GM21515 (cell line): ENCODE results near the gene DYNC1LI1.
"Not testable (repeated sequence)": the region's sequence is repeated elsewhere in the genome, so short reads cannot be mapped to it uniquely, and the experiment has no call there.

Experiments
- ATAC-seq: cut with Tn5 transposase; IDR thresholded peaks from one replicate; pipeline ENCODE4 v1.9.1; 2021; ENCODE audit not compliant: unreplicated experiment

Gene DYNC1LI1

DNA sequence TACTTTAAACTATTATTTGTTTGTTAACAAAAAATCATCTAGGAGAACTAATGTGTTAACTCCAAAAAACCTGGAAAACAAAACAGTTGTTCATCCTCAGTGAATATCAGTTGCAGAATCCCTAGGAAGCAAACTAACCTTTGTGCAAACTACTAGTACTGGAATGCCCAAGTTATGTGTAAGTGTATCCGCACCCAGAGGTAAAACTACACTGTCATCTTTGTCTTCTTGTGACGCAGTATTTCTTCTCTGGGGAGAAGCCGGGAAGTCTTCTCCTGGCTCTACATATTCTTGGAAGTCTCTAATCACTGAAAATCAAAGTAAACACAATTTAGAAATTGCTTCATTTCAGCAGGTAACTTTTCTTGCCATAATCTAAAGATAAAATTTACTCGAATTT is 29.8 kb downstream of the DYNC1LI1 start:
- no peak for ATAC-seq

DNA sequence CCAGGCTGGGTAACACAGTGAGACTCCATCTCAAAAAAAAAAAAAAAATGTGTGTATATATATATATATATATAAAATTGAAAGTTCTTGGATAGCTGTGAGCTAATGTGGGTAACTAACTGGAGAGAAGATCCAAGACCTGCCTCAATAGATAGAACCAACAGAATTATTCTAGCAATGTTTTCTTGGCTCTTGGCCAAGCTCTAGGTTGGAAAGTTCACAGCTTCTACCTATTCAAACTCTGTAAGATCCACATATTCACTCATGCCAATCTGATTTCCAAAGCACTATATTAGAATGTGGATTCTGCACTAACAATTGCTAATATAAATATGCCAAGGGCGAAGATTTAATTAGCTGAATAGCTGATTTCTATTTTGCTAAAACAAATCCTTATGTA is 38.2 kb downstream of the DYNC1LI1 start:
- no peak for ATAC-seq

DNA sequence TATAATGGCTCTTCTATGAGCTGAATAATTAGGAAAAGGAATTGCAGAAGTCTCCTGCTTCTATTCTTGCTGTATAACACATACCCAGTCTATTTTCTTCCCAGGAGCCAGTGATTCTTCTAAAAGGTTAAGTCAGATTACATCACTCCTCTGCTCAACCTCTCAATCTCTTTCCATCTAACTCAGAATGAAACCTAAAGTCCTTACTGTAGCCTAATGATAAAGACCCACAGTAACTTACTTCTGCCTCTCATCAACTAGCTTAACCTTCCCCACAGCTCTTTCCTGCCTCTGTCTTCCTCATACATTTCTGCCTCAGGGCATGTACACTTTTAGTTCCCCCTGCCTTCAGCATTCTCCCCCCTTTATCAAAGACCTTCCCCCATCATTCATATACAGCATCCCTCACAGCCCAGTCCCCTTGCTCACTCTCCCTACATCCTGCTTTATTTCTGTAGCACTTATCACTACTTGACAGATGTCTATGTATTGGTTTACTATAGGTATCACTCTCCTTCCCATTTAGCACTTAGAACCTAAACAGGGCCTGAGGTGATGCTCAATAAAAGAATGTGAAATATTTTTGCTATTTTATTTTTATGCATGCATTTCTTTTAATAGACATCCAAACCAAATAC is 39.5 kb downstream of the DYNC1LI1 start:
- ATAC-seq: no peak

DNA sequence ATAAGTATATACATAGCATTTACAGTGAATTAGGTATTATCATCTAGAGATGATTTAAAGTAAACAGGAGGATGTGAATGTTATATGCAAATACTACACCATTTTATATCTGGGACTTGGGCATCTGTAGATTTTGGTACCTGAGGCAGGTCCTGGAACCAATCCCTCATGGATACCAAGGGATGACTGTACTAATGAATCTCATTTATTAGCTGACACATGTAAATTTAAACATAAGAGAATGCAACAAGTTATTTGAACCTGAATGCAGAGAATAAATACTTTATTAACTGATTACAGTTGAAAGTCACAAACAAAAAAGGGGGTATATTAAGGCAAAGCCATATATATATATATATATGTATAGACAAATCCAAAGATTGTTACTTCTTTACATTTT is 44.9 kb downstream of the DYNC1LI1 start:
- ATAC-seq: no peak

DNA sequence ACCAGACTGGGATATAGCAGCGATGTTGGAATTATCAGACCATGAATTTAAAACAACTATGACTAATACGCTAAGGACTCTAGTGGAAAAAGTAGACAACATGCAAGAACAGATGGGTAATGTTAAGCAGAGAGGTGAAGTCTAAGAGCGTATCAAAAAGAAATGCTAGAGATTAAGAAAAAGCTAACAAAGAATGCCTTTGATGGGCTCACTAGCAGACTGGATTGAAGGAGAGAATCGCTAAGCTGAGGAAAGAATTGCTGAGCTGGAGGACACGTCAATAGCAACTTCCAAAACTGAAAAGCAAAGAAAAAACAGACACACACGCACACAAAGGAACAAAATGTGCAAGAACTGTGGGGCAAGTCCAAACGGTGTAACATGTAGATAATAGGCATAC is 48.0 kb downstream of the DYNC1LI1 start:
- no peak for ATAC-seq

DNA sequence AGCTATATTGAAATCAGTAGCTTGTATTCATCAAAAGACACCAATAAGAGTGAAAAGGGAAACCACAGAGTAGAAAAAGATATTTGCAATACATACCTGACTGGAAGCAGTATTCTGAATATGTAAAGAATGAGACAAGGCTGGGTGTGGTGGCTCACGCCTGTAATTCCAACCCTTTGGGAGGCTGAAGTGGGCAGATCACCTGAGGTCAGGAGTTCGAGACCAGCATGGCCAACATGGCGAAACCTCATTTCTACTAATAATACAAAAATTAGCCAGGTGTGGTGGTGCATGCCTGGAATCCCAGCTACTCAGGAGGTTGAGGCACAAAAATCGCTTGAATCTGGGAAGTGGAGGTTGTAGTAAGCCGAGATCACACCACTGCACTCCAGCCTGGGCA is 51.7 kb downstream of the DYNC1LI1 start:
- ATAC-seq: not testable (repeated sequence)

DNA sequence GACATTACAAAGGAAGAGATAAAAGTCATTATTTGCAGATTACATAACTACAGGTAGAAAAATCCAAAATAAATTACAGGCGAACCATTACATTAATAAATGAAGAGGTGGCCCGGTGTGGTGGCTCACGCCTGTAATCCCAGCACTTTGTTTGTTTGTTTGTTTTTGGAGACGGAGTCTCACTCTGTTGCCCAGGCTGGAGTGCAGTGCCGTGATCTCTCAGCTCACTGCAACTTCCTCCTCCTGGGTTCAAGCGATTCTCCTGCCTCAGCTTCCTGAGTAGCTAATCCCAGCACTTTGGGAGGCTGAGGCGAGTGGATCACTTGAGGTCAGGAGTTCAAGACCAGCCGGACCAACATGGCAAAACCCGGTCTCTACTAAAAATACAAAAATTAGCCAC is 53.9 kb downstream of the DYNC1LI1 start:
- ATAC-seq: peak; percentile 31

DNA sequence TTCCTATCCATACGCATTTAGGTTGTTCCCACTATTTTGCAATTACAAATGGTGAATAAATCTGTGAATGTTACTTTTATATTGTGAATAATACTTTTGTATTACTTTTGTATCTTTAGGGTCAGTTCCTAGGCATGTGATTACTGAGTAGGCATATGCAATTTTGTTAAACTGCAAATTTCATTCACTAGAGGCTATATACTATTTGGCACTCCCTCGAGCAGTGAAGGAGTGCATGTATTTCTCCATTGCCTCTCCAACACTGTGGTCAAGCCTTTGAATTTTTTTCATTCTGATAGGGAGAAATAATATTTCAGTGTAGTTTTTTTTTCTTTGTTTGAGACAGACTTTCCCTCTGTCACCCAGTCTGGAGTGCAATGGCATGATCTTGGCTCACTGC is 59.7 kb downstream of the DYNC1LI1 start:
- ATAC-seq: no peak

DNA sequence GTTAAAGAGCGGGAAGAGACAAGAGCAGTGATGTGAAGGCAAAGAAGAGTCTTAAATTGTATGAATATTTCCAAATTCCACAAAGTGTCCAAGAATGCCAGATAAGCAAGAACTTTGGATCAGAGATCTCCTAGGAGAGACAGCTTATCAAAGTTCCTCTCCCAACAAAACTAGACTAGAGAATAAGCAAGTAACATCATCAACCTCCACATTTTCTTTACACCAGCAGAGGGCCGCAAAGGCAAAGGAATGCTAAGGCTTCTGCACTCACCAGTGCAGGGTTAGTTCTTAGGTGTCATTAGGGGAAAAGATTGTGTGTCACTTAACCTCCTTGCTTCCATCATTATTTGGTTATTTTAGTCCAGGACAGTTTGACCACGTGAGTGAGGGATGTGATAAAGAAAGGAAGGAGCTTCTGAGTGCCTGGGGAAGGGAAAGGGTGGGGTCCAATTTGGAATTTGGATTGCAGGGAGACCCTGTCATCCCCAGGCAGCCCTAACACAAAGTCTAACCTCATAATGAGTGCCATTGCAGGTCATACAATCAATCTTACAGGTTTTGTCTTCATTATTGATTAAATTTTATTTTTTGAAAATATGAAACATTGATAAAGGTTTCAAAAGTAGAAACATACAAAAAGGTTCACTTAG is 60.5 kb downstream of the DYNC1LI1 start:
- peak; percentile 84 for ATAC-seq

DNA sequence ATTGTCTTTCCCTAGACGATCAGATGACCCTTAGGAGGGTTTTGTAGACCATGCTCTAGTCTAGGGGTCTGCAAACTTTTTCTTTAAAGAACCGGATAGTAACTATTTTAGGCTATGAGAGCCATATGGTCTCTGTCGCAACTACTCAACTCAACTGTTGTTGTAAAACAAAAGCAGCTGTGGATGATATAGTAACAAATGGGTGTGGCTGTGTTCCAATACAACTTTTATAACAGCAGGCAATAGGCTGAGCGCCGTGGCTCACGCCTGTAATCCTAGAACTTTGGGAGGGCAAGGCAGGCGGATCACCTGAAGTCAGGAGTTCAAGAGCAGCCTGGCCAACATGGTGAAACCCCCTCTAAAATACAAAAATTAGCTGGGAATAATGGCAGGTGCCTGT is 61.9 kb downstream of the DYNC1LI1 start:
- no peak for ATAC-seq

DNA sequence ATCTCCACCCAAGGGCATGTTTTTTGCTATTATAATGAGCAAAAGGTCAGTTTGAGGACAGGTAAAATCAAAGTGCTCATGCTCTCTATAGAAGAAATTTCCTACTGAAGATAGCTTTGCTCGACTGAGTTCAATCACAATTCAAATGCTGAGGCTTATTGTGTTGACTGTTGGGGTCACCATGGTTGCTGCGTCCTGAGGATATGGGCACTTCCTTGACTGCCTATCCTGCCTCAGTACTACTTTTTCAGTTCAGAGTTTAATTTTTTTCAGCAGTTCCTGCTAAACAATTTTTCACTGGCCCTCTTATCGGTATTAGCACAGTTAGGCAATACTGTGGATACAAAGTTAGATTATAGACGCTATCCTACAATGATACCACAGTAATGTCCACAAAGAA is 64.2 kb downstream of the DYNC1LI1 start:
- no peak for ATAC-seq

DNA sequence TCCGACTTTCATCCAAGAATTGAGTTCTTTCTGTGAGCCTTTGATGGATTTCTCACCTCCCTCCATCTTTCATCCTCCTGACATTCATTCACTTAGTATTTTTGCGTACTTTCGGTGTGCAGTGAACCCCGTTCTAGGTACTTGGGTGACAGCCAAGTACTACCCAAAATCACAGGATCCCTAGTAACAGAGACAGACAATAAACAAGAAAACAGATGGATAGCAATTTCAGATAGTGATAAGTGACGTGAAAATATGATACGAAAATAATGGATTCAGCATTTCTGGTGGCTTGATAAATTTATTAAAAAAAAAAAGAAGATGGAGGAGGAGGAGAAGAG is 67.7 kb downstream of the DYNC1LI1 start:
- peak; percentile 18 for ATAC-seq

DNA sequence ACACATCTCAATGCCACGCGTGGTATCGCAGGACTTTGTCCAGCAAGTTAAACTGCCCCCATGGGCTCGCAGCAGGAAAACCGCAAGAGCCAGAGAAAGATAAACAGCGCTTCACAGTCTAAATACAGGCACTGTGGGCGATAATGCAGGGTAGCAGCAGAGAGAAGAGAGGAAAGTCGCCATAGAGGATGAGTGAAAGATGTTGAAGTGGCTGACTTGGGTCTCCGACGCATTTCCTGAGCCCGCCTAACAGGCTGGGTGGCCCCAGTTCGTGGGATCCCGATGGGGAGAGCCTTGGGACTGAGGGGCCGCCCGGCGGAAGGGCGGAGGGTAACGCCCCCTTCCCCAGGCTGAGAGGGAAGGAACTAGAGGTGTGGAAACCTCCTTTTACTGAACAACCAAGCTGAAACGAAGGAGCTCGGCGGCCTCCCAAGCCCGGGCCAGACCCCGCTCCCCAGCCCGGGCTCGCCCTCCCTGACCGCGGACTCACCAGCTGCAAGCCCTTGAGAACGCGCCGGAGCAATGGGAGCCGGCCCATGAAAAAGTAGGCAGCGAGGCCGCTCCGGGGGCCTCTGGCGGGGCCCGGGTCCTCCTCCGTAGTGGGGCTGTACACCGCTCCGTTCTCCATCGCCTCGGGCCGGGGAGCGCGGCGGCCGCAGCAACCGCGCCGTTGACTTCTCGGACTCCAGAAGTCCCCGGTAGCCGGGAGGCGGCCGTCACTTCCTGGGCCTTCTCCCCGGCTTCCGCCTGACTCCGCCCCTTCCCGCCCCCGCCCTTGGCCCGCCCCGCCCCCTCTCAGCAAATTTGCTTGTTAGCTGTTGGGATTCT is 68.3 kb downstream of the DYNC1LI1 start, which contains the start of gene CMTM6:
CMTM6 (minus strand) TSS at position 735 of the 828 bp plus-strand sequence; CDS start at position 628, 107 bp downstream.
- ATAC-seq: peak; percentile 76

DNA sequence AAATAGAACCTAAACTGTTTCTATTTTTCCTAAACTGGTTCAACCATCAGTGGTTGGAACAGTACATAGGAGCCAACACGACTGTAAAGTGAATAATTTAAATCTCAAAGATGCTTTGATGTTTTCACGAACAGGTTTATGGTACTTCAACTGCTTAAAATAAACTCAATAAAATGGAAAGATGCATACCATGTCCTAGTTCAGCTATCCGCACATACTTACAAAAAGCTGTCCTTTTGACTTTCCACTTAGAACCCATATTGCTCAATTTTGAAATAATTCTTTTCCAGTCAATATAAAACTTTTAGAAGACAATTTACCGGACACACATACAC is 68.9 kb downstream of the DYNC1LI1 start:
- ATAC-seq: peak; percentile 1

DNA sequence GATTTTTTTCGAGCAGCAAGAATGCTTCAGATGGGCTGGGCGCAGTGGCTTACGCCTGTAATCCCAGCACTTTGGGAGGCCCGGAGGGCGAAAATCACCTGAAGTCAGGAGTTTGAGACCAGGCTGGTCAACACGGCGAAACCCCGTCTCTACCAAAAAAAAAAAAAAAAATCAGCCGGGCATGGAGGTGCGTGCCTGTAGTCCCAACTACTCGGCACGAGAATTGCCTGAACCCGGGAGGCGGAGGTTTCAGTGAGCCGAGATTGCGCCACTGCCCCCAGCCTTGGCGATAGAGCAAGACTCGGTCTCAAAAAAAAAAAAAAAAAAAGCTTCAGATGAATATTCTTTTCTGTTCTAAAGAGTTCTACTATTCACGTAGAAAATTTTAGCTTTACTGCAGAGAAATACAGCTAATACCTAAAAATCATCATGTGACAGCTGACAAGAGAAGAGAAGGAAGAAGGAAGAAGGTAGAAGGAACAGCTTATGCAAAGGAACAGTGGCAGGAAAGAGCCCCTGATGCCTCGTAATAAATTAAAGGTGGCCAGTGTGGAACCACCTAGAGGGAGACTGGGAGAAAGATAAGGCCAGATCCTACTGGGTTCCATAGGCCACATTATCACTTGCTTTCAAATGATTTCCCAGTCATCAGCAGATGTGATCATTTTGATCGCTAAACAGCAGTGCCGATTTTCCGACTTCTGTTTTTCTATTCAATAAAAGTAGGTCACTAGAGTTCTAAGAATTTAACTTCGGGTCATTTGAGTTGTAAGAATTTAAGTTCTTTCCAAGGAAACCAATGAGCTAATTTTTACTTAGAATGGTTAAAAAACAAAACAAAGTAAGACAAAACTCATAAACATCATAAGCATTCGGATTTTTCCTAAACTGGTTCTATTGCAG is 69.5 kb downstream of the DYNC1LI1 start:
- no peak for ATAC-seq

DNA sequence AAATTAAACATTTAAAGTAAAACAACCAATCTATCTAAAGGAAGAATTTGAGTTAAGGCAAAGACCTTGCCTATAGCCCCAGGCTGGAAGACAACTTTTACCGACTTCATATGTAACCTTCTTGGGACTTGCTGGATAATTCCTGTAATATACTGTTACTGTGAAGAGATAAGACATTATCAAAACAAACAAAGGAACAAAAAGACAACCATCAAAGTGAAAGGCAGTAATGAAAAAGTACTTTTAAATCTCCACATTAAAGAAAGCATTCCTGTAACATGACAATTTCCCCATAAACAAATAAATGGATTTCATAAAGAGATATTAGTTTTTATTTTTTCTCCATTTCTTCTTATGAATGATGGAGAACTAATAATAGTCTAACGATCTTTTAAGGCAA is 70.4 kb downstream of the DYNC1LI1 start:
- ATAC-seq: no peak

DNA sequence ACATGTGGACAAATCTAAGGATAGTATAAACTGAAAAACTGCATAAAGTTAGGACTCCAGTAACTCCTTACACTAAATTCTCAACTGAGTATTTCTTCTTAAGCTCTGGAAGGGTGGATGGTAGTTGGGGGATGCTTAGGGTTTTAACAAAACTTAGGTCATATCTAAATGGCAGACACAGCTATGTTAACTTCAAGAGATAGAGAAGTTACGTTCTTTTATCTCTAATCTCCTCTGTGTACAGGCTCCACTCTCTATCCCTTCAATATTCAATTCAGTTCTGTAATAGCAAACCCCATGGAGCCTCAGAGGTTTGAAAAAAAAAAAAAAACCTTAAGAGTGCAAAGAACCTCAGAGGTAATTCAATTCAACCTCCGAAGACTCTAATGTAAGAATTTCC is 71.1 kb downstream of the DYNC1LI1 start:
- no peak for ATAC-seq

DNA sequence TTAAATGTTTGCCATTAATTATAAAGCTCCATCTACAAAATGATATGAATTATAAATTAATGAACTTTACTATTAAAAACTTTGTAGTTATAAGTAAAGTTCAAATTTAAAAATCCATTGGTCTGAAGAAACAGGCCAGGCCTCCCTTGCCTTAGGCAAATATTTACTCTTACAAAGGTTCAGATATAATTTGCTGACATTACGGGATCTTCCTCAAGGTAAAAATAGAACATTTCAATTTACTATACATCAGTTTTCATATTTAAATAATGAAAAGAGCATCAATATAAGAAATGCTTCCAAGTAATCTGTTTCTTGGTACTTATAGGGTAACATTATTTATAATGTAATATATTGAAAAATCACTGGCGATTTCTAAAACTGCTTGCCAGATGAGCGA is 71.7 kb downstream of the DYNC1LI1 start:
- no peak for ATAC-seq

DNA sequence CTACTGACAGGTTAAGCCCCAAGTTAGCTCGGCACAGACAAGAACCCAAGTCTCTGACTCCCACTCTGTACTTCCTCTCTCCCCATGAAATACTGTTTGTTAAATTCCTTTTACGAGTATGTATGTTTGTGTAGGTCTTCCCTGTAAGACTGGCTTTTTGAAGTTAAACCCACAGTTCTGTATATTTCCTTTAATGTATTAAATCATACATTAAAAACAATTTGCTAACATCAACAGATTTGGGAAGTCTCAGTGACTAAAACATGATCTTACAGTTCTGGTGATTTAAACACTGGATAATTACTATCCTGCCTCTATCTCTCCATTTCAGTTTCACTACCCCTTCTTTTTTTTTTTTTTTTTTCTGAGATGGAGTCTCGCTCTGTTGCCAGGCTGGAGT is 72.4 kb downstream of the DYNC1LI1 start:
- no peak for ATAC-seq

DNA sequence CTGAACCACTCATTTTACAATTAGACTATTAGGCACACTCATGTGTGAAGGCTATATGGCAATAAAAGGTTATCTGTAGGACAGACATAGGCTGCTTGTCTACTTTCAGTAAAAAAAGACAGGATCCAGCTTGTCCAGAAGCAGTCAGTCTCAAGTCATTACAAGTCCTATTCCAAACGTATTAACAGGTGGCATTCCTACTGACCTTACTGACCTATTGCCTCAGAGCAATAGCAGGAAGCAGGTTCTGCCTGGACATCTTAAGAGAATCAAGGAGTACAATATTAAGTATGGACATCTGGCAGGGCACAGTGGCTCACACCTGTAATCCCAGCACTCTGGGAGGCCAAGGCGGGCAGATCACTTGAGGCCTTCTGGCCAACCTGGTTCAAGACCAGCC is 75.0 kb downstream of the DYNC1LI1 start:
- ATAC-seq: no peak

DNA sequence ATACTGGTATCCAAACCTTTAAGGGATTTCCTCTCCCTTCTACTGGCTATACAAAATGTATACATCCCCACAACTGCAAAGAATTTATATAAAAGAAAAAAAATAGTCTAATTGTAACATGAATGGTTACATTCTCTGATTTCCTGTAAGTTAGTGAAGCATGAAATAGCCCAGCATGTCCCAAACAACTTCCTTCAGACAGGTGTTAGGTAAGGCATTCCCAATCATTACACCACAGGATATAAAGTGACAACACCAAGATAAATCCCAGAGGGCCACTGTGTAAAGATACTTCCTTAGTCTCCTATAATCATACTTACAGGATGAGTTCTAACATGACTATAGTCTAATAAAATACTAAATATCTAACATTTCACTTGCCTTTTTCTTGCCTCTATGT is 75.6 kb downstream of the DYNC1LI1 start:
- no peak for ATAC-seq
